GM23248 (cell line): ENCODE measurements around the gene TRAF4.

ENCODE experiments used
- EZH2 ChIP-seq: fragments of 200-600 bp; sonication (generic); IDR thresholded peaks from 2 replicates; pipeline ENCODE4 v1.6.1; 2018; ENCODE audit warnings: antibody characterized with exemption, mild to moderate bottlenecking; ENCODE audit not compliant: insufficient read depth, poor library complexity, severe bottlenecking
- EZH2phosphoT487 ChIP-seq: fragments of 200-600 bp; sonication (generic); IDR thresholded peaks from 2 replicates; pipeline ENCODE4 v1.6.1; 2018; ENCODE audit warnings: antibody characterized with exemption, moderate library complexity, mild to moderate bottlenecking, low read depth; ENCODE audit not compliant: insufficient read depth

GRCh38 chr17:28741358-28742349 is 2.2 kb upstream of the TRAF4 start:
- TF ChIP-seq EZH2 (no peak), EZH2phosphoT487 (no peak)
